Adrenal gland (tissue), 12 donors: ENCODE data around the gene TSPEAR. TPM values are rescaled to one million over a fixed set of nuclear protein-coding genes. Genes with fewer than 3 reads are reported as not detected.
"Not testable (repeated sequence)": the region's sequence is repeated elsewhere in the genome, so short reads cannot be mapped to it uniquely, and the experiment has no call there.

Experiments used
- DNase-seq, 7 donors: peaks; one replicate each; pipeline ENCODE4 v3.0.0-alpha.2; 2019 to 2020
- H3K27ac ChIP-seq, 5 donors: fragments of 200-600 bp; sonication (generic) in 4 of 5; 1 replicate in 3 of 5; 2 replicates in 2 of 5; pipeline versions ENCODE4 v1.5.1 to v1.8.0; 2016 to 2020; ENCODE audit warnings: mild to moderate bottlenecking in 1 of 5
- H3K27me3 ChIP-seq: fragments of 200-600 bp; 2 replicates; pipeline ENCODE4 v1.8.0; 2021
- H3K36me3 ChIP-seq, 2 donors: fragments of 200-600 bp; replicated peaks in 1 of 2; 1 replicate in 1 of 2; 2 replicates in 1 of 2; pipeline versions ENCODE4 v1.5.1 to v1.8.0; 2018 to 2022
- H3K4me1 ChIP-seq, 2 donors: fragments of 200-600 bp; replicated peaks in 1 of 2; 1 replicate in 1 of 2; 2 replicates in 1 of 2; pipeline versions ENCODE4 v1.5.1 to v1.8.0; 2018 to 2021
- H3K4me3 ChIP-seq, 4 donors: fragments of 200-600 bp; sonication (generic) in 3 of 4; one replicate each; pipeline ENCODE4 v1.5.1; 2016 to 2018
- H3K9me3 ChIP-seq, 3 donors: fragments of 200-600 bp; sonication (generic) in 1 of 3; replicated peaks in 1 of 3; 1 replicate in 2 of 3; 2 replicates in 1 of 3; pipeline versions ENCODE4 v1.5.1 to v1.8.0; 2016 to 2021
- POLR2A ChIP-seq, 2 donors: fragments of 450-650 bp; IDR thresholded peaks; one replicate each; pipeline ENCODE4 v1.6.1; 2017; ENCODE audit warnings: antibody characterized with exemption in 2 of 2, mild to moderate bottlenecking in 2 of 2, moderate library complexity in 1 of 2
- WGBS, 4 donors: extraction: QIAGEN DNeasy Blood & Tissue Kit in 2 of 4; methylation state at CpG; one replicate each; pipeline versions ENCODE4 v1.1.5 to v1.1.7; 2013 to 2017; 5-methylcytosine and 5-hydroxymethylcytosine counted together
- intact Hi-C, 2 donors: fragments of 100-400 bp; cut with DNase I; formaldehyde crosslinking; loops; one replicate each; pipeline versions ENCODE4 v1.14.1 to v1.15.0; 2022 to 2023
- polyA plus RNA-seq, 3 donors: library from polyadenylated mRNA; stranded (reverse); fragments of 200-250 nt in 2 of 3; fragments of 350-450 nt in 1 of 3; fragmentation: Illumina TruSeq in 1 of 3; extraction: RNeasy Lipid Tissue Mini Kit (QIAGEN cat#74804) in 1 of 3; gene quantifications; one replicate each; pipeline ENCODE4 v1.2.3, GENCODE V29; 2013 to 2014
- total RNA-seq, 9 donors: library from RNA; depleted of rRNA in 4 of 9; stranded (reverse); fragments of >200 nt in 4 of 9; fragments of 120-200 nt in 1 of 9; fragmentation: NEBNext Ultra II Directional in 1 of 9; extraction: Animal tissue kit (Norgen Biotek cat#: 25700) in 1 of 9; gene quantifications; one replicate each; pipeline versions ENCODE4 v1.1.0 to v1.2.4, GENCODE V29; 2013 to 2023
- TF ChIP-seq, protein P1 (sequence below), 6 experiments: fragments of 450-650 bp in 4 of 6; fragments of 200-600 bp in 2 of 6; sonication (generic) in 1 of 6; IDR thresholded peaks; 1 replicate in 5 of 6; 2 replicates in 1 of 6; pipeline versions ENCODE4 v1.5.1 to v1.8.0; 2016 to 2021; ENCODE audit warnings: antibody characterized with exemption in 6 of 6, mild to moderate bottlenecking in 2 of 6, moderate library complexity in 1 of 6
- donor health status: healthy with polysubstance abuse.
- donor health status: Bipolar disorder and iron deficiency.
- donor health status: DM: yes; HTN: yes; CAD: no.
- donor health status: DM: no; HTN: no; CAD: no.
- donor health status: DM: no; HTN: no; CAD: no.
- donor health status: DM: yes; HTN: yes; CAD: no.

Gene TSPEAR
- total and polyA plus RNA-seq, 12 donors = not detected

DNA sequence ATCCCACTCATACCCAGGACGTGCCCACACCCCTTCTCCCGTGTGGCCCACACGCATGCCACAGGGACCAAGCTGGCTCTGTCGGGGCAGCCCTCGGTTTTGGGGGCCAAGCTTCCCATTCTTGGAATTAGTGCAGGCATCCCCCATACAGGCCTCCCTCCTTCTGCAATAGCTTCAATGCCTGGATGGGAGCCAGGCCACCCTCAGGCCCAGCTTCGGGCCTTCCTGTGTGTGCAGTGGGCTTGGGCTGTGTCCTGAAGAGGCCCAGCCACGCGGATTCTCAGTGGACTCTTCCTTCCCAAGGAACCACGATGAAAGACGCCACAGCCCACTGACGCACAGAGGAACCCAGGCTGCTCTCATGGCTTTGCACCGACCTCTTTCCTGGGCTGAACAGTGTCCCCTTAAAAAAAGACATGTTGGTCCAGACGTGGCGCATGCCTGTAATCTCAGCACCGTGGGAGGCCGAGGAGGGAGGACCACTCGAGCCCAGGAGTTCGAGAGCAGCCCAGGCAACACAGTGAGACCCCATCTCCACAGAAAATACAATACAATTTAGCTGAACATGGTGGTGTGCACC is 61.8 kb downstream of the TSPEAR start:
- TF ChIP-seq, protein P1, sequence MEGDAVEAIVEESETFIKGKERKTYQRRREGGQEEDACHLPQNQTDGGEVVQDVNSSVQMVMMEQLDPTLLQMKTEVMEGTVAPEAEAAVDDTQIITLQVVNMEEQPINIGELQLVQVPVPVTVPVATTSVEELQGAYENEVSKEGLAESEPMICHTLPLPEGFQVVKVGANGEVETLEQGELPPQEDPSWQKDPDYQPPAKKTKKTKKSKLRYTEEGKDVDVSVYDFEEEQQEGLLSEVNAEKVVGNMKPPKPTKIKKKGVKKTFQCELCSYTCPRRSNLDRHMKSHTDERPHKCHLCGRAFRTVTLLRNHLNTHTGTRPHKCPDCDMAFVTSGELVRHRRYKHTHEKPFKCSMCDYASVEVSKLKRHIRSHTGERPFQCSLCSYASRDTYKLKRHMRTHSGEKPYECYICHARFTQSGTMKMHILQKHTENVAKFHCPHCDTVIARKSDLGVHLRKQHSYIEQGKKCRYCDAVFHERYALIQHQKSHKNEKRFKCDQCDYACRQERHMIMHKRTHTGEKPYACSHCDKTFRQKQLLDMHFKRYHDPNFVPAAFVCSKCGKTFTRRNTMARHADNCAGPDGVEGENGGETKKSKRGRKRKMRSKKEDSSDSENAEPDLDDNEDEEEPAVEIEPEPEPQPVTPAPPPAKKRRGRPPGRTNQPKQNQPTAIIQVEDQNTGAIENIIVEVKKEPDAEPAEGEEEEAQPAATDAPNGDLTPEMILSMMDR (IDR thresholded peaks at IDR 0.05) = no peak
- no peak for TF ChIP-seq POLR2A (IDR thresholded peaks at IDR 0.05)
- Histone ChIP-seq H3K4me1 (no peaks in the 10 kb centered on the region), H3K4me3 (no peak overlapping the region), H3K9me3 (no peaks in the 10 kb centered on the region), H3K36me3 (no peaks in the 10 kb centered on the region), H3K27ac (no peak overlapping the region), H3K27me3 (no peaks in the 10 kb centered on the region)
- intact Hi-C loops = no loop called here
- WGBS, 4 donors = 81 to 93% (median 86%) methylated on average over 8 to 18 of the region's 18 CpGs
- peak in 1 of 7 donors; percentile 6 for DNase-seq

DNA sequence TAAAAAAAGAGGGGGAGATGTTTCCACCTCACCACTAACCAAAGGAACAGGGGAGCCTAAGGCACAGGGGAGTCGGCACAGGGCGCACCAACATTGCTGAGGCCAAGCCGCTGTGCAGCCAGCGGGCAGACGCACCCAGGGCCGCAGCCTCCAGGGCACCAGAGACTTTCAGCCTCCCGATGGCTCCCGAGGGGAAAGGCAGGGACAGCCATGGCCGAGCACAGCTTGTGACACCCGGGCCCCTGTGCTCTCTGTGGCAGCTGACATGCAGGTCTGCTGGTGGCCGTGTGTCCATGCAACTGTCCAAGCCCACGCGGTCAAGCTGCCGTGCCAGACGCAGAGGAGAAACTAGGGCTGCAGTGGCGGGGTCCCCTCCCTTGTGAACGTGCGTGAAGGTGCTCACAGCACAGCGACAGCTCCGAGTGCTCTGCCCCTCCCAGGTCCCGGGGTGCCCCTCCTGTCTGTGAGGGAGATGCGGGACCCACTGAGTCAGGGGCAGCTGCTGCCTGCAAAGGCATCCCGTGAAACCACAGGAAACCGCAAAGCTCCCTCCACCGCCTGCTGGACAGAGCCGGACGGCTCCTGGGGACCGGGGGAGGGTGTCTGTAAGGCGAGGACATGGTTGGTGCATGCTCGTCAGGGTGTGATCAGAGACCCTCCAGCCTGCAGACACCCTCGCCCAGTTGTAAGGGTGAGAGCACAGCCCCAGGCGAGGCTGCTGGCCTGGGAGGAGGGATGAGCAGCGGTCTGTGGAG is 62.6 kb downstream of the TSPEAR start:
- Histone ChIP-seq H3K27me3 (no peaks in the 10 kb centered on the region), H3K4me3 (no peak overlapping the region), H3K9me3 (no peaks in the 10 kb centered on the region), H3K36me3 (no peaks in the 10 kb centered on the region), H3K27ac (no peak overlapping the region), H3K4me1 (no peaks in the 10 kb centered on the region)
- 75 to 87% (median 81%) methylated on average over 6 to 33 of the region's 33 CpGs for WGBS, 4 donors
- TF ChIP-seq POLR2A (IDR thresholded peaks at IDR 0.05) = no peak
- TF ChIP-seq, protein P1 (IDR thresholded peaks at IDR 0.05) = no peak
- intact Hi-C loops = no loop called here
- DNase-seq = no peak

DNA sequence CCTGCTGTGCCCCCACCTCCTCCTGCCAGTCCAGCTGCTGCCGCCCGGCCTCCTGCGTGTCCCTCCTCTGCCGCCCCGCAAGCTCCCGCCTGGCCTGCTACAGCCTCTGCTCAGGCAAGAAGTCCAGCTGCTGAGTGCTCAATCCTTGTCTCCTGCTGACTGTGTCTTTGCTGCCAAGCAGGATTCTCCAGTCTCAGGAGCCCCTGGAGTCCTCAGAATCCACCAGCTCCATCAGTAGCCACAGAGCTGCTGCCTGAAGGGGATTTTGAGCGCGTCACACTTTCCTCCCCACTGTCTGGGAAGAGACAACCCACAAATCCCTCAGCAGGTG is 64.2 kb downstream of the TSPEAR start:
- no peaks in the 10 kb centered on the region for H3K36me3 ChIP-seq
- DNase-seq = peak in 1 of 7 donors; percentile 3
- H3K27ac ChIP-seq = no peak overlapping the region
- no peaks in the 10 kb centered on the region for H3K4me1 ChIP-seq
- no peaks in the 10 kb centered on the region for H3K9me3 ChIP-seq
- intact Hi-C loops = no loop called here
- TF ChIP-seq, protein P1 (IDR thresholded peaks at IDR 0.05) = no peak
- TF ChIP-seq POLR2A (IDR thresholded peaks at IDR 0.05) = no peak
- WGBS, 4 donors = 60 to 81% (median 72%) methylated on average over 8 of the region's 8 CpGs
- no peaks in the 10 kb centered on the region for H3K27me3 ChIP-seq
- no peak overlapping the region for H3K4me3 ChIP-seq

DNA sequence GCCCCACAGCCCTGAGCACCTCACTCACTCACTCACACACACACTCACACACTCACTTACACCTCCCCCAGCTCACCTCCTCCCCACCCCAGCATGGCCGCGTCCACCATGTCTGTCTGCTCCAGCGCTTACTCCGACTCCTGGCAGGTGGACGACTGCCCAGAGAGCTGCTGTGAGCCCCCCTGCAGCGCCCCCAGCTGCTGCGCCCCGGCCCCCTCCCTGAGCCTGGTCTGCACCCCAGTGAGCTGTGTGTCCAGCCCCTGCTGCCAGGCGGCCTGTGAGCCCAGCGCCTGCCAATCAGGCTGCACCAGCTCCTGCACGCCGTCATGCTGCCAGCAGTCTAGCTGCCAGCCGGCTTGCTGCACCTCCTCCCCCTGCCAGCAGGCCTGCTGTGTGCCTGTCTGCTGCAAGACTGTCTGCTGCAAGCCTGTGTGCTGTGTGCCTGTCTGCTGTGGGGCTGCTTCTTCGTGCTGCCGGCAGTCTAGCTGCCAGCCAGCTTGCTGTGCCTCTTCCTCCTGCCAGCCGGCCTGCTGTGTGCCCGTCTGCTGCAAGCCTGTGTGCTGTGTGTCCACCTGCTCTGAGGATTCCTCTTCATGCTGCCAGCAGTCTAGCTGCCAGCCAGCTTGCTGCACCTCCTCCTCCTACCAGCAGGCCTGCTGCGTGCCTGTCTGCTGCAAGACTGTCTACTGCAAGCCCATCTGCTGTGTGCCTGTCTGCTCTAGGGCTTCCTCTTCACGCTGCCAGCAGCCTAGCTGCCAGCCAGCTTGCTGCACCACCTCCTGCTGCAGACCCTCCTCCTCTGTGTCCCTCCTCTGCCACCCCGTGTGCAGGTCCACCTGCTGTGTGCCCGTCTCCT is 64.8 kb downstream of the TSPEAR start, which contains the start of gene KRTAP10-11:
Gene KRTAP10-11, plus strand, starts transcription at position 49 of the 856 bp plus-strand sequence. Its CDS starts 45 bp downstream, at position 94.
- H3K27me3 ChIP-seq, intact Hi-C loops, H3K4me1 ChIP-seq, H3K9me3 ChIP-seq, H3K36me3 ChIP-seq, H3K27ac ChIP-seq, H3K4me3 ChIP-seq: not testable (repeated sequence)
- WGBS, 4 donors = 72 to 77% (median 75%) methylated on average over 9 to 21 of the region's 21 CpGs
- peak in 1 of 7 donors; percentile 30 for DNase-seq
